IPS DF 6.9 (cell line): ENCODE measurements around the gene SLC66A1.

ENCODE experiments used
- DNase-seq: peaks from one replicate; pipeline ENCODE4 v3.0.0-alpha.2; 2013; ENCODE audit warnings: low read depth, low spot score
- H3K27ac ChIP-seq: one replicate; pipeline ENCODE4 v1.5.1; 2013; ENCODE audit warnings: low read length, control low read depth
- H3K27me3 ChIP-seq: 2 replicates; pipeline ENCODE4 v1.6.1; 2013; ENCODE audit warnings: mild to moderate bottlenecking, low read length; ENCODE audit not compliant: control insufficient read depth, insufficient read depth
- H3K36me3 ChIP-seq: 2 replicates; pipeline ENCODE4 v1.6.1; 2013; ENCODE audit warnings: low read length; ENCODE audit not compliant: control insufficient read depth, insufficient read depth
- H3K4me1 ChIP-seq: 2 replicates; pipeline ENCODE4 v1.6.1; 2013; ENCODE audit warnings: low read length; ENCODE audit not compliant: control insufficient read depth, insufficient read depth
- H3K4me3 ChIP-seq: 2 replicates; pipeline ENCODE4 v1.5.1; 2013; ENCODE audit warnings: mild to moderate bottlenecking, low read length
- H3K9me3 ChIP-seq: 2 replicates; pipeline ENCODE4 v1.6.1; 2013; ENCODE audit warnings: low read length, inconsistent platforms; ENCODE audit not compliant: control insufficient read depth, insufficient read depth
- WGBS: extraction: QIAGEN DNeasy Blood & Tissue Kit; methylation state at CpG from one replicate; pipeline ENCODE4 v1.1.7; 2013; ENCODE audit warnings: mixed read lengths, missing lambda C conversion rate; ENCODE audit not compliant: insufficient read length, insufficient coverage; 5-methylcytosine and 5-hydroxymethylcytosine counted together

Gene SLC66A1

DNA sequence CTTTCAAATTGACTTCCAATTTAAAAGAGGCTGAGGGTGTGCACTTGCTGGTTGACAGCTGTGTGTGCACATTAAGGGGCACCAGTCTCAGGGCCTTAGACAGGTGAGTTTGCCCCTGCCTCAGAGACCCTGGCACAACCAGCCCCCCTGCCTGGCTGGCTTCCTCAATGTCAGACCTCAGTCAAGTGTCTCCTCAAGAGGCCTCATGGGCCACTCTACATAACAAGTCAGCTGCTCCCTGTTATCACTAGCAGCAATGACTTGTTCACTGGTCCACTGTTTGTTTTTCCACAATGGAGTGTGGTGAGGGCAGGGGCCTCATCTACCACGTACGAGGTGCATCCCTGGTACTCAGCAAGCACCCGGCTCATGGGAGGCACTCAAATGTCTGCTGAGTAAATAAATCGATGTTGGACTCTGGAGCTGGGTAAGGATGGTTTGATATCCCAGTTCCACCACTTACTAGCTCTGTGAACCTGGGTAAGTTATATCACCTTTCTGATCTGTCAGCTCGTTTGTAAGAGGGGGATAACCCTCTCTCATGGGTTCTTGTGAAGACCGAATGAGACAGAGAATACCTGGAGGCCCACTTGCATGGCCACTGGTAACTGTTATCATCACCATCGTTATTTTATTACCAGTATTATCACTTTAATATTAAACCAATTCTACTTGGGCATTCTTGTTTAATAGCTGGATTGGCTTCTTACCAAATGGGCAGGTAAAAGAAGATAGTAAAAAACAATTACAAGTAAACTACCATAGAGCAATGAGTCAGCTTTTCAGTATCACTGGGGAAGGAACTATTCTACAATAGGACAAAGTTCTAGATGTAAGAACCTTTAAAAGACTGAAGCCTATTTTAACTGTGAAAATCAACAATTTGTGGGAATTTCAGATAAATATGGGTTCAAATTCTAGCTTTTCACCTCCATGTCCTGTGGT is 64.6 kb downstream of the SLC66A1 start:
- Histone ChIP-seq H3K27me3 (no peaks in the 10 kb centered on the region), H3K36me3 (peaks cover 9% of the 10 kb centered on the region; the same call in 1 of the 2 replicates), H3K4me1 (no peaks in the 10 kb centered on the region), H3K9me3 (no peaks in the 10 kb centered on the region), H3K27ac (no peak overlapping the region), H3K4me3 (no peak overlapping the region)
- no peak for DNase-seq
- no CpG with 5 or more reads among the region's 7 CpGs for WGBS

DNA sequence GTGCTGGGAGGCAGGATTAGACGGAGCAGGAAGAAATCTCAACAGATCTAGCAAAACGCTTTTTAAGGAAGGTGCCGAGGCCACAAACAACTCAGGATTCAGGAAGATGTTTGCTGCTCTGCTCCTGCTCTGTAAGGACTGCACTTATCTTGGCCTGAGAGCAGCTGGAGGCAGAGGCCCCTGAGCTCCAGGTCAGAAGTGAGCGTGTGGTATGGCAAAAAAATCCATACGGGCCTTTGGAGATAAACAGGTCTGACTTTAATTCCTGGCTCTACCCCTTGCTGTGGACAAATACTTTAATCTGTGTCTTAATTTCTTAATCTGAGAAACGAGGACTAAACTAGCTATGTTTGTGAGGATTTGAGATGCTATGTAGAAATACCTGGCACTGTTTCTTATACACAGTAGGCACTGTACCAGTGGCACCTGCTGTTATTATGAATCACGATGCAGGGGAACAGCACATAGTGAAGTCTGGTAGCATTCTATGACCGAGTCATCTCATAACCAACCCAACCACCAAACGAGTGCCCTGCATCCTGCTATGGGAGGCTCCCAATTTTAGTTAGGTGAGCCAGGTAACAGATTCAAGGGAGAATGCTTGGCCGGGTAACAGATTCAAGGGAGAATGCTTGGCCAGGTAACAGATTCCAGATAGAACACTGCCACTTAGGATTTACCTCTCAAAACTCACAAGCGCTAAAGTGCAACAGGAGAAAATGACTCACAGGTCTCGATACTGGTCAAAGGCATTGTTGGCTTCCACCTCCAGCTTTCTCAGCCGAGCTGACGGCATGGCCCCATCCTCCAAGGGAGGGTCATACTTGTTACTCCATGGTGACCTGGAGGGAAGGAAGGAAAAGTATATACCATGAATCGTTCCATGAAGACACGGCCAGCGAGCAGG is 65.9 kb downstream of the SLC66A1 start:
- H3K4me1 ChIP-seq, result no peaks in the 10 kb centered on the region
- no peak overlapping the region for H3K27ac ChIP-seq
- H3K36me3 ChIP-seq, result peaks cover 9% of the 10 kb centered on the region; the same call in 1 of the 2 replicates
- no CpG with 5 or more reads among the region's 17 CpGs for WGBS
- no peaks in the 10 kb centered on the region for H3K9me3 ChIP-seq
- DNase-seq, result no peak
- H3K4me3 ChIP-seq, result no peak overlapping the region
- H3K27me3 ChIP-seq, result no peaks in the 10 kb centered on the region
